OCI-LY3 (cell line): Measurements from ENCODE around the gene CABP1.

Experiments used
- H2AFZ ChIP-seq: fragments of 200-600, 300-600 bp; shearing (Covaris generic); 2 replicates; pipeline ENCODE4 v1.6.0; 2014; ENCODE audit warnings: antibody characterized with exemption, low read depth, low read length
- H3K27ac ChIP-seq: fragments of 200-600, 300-600 bp; sonication (generic); 2 replicates; pipeline ENCODE4 v1.5.1; 2014; ENCODE audit warnings: mild to moderate bottlenecking, low read length, moderate library complexity, mixed read lengths
- H3K27me3 ChIP-seq: fragments of 200-600, 300-600 bp; sonication (generic); 2 replicates; pipeline ENCODE4 v1.6.1; 2014; ENCODE audit warnings: low read depth, low read length, mixed read lengths
- H3K36me3 ChIP-seq: fragments of 200-600, 300-600 bp; sonication (generic); replicated peaks from 2 replicates; pipeline ENCODE3; 2014; ENCODE audit warnings: low read depth, low read length, mixed read lengths
- H3K4me1 ChIP-seq: fragments of 300-600, 200-600 bp; sonication (generic); 2 replicates; pipeline ENCODE4 v1.6.1; 2014; ENCODE audit warnings: low read length, mixed read lengths
- H3K4me2 ChIP-seq: fragments of 200-600, 300-600 bp; sonication (generic); 2 replicates; pipeline ENCODE4 v1.6.1; 2014; ENCODE audit warnings: low read length, mixed read lengths
- H3K4me3 ChIP-seq: fragments of 300-600, 200-600 bp; sonication (generic); 2 replicates; pipeline ENCODE4 v1.5.1; 2014; ENCODE audit warnings: antibody characterized with exemption, mild to moderate bottlenecking, low read length, moderate library complexity
- H3K79me2 ChIP-seq: fragments of 300-600, 200-600 bp; shearing (Covaris generic); 2 replicates; pipeline ENCODE4 v1.6.1; 2014; ENCODE audit warnings: mild to moderate bottlenecking, low read length, mixed read lengths
- H3K9ac ChIP-seq: fragments of 300-600, 200-600 bp; shearing (Covaris generic); 2 replicates; pipeline ENCODE4 v1.6.0; 2014; ENCODE audit warnings: mild to moderate bottlenecking, low read length, moderate library complexity
- H3K9me3 ChIP-seq: fragments of 200-600, 300-600 bp; shearing (Covaris generic); 2 replicates; pipeline ENCODE4 v1.6.1; 2014; ENCODE audit warnings: low read length, mixed read lengths; ENCODE audit not compliant: insufficient read depth
- H4K20me1 ChIP-seq: fragments of 200-600, 300-600 bp; sonication (generic); 2 replicates; pipeline ENCODE4 v1.6.1; 2016; ENCODE audit warnings: low read length, mixed read lengths; ENCODE audit not compliant: insufficient read depth
- CTCF ChIP-seq: fragments of 200-600, 300-600 bp; sonication (generic); IDR thresholded peaks from 2 replicates; pipeline ENCODE4 v1.5.1; 2014; ENCODE audit warnings: antibody characterized with exemption, low read length, low read depth
- EZH2phosphoT487 ChIP-seq: fragments of 200-600 bp; shearing (Covaris generic); IDR thresholded peaks from 2 replicates; pipeline ENCODE4 v1.6.1; 2018; ENCODE audit warnings: antibody characterized with exemption, mixed run types, low read depth

CABP1 gene

GRCh38 chr12:120596901-120597300 is 43.5 kb upstream of the CABP1 start:
- Histone ChIP-seq H3K4me1 (peaks cover 6% of the 10 kb centered on the region), H3K4me2 (no peak overlapping the region), H3K4me3 (no peak overlapping the region), H3K27me3 (no peaks in the 10 kb centered on the region; the same call in 1 of the 2 replicates), H3K9me3 (no peaks in the 10 kb centered on the region), H3K27ac (no peak overlapping the region), H4K20me1 (no peaks in the 10 kb centered on the region), H3K36me3 (no peaks in the 10 kb centered on the region), H3K79me2 (no peaks in the 10 kb centered on the region), H2AFZ (no peak overlapping the region), H3K9ac (no peak overlapping the region)
- TF ChIP-seq EZH2phosphoT487 (no peak), CTCF (no peak)

- H3K4me1 ChIP-seq, result peaks cover 6% of the 10 kb centered on the region
- H3K27me3 ChIP-seq, result no peaks in the 10 kb centered on the region; the same call in 1 of the 2 replicates
- no peak overlapping the region for H3K4me3 ChIP-seq
- no peak overlapping the region for H3K27ac ChIP-seq
- H3K36me3 ChIP-seq, result no peaks in the 10 kb centered on the region
- H3K79me2 ChIP-seq, result no peaks in the 10 kb centered on the region
- H3K9ac ChIP-seq, result no peak overlapping the region
- no peaks in the 10 kb centered on the region for H4K20me1 ChIP-seq
- no peaks in the 10 kb centered on the region for H3K9me3 ChIP-seq
- TF ChIP-seq CTCF, result no peak
- TF ChIP-seq EZH2phosphoT487, result no peak
- H3K4me2 ChIP-seq, result no peak overlapping the region
- H2AFZ ChIP-seq, result no peak overlapping the region
Observed at GRCh38 chr12:120597861-120598260, 42.6 kb upstream of the CABP1 start.

GRCh38 chr12:120598674-120599463 is 41.6 kb upstream of the CABP1 start:
- peak overlapping the region; percentile 35 for H3K4me2 ChIP-seq

More at GRCh38 chr12:120598674-120599463, 41.6 kb upstream of the CABP1 start:
- H3K9ac ChIP-seq, result no peak overlapping the region
- H3K27ac ChIP-seq, result no peak overlapping the region
- TF ChIP-seq CTCF, result no peak
- TF ChIP-seq EZH2phosphoT487, result no peak
- peaks cover 6% of the 10 kb centered on the region for H3K4me1 ChIP-seq
- peak overlapping the region; percentile 62 for H2AFZ ChIP-seq
- H4K20me1 ChIP-seq, result no peaks in the 10 kb centered on the region
- no peaks in the 10 kb centered on the region for H3K36me3 ChIP-seq
- H3K4me3 ChIP-seq, result peak overlapping the region; percentile 7; the same call in 1 of the 2 replicates
- no peaks in the 10 kb centered on the region for H3K9me3 ChIP-seq
- no peaks in the 10 kb centered on the region for H3K79me2 ChIP-seq
- no peaks in the 10 kb centered on the region; the same call in 1 of the 2 replicates for H3K27me3 ChIP-seq
